NOMO-1 treated with dmso at 0.1 percent for 144 hours (cell line): Measurements from ENCODE around the gene FAM229B.
"Not testable (repeated sequence)": the region's sequence is repeated elsewhere in the genome, so short reads cannot be mapped to it uniquely, and the experiment has no call there.

Experiments
- DNase-seq: peaks from one replicate; lab custom pipeline; 2025; ENCODE audit not compliant: unreplicated experiment; lab: John Stamatoyannopoulos, UW

FAM229B gene

GRCh38 chr6:112062966-112063365 is 24.4 kb upstream of the FAM229B start:
- DNase-seq = no peak

- DNase-seq = no peak
These were observed 21.9 kb upstream of the FAM229B start for GRCh38 chr6:112065426-112065986.

GRCh38 chr6:112066606-112067005 is 20.8 kb upstream of the FAM229B start:
- no peak for DNase-seq

- DNase-seq = no peak
These were observed 5.8 kb upstream of the FAM229B start for GRCh38 chr6:112081569-112081968.

GRCh38 chr6:112085286-112086065 is 1.9 kb upstream of the FAM229B start:
- no peak for DNase-seq

- DNase-seq = peak; percentile 46
These were observed 651 bp upstream of the FAM229B start for GRCh38 chr6:112086744-112087135.

- DNase-seq = no peak
These were observed 525 bp downstream of the FAM229B start for GRCh38 chr6:112087916-112088315.

- no peak for DNase-seq
These were observed 9.5 kb downstream of the FAM229B start for GRCh38 chr6:112096901-112097300.

- no peak for DNase-seq
These were observed 13.2 kb downstream of the FAM229B start for GRCh38 chr6:112100561-112100960.

- not testable (repeated sequence) for DNase-seq
These were observed 18.6 kb downstream of the FAM229B start for GRCh38 chr6:112106026-112106425.

- DNase-seq = no peak
These were observed 19.2 kb downstream of the FAM229B start for GRCh38 chr6:112106562-112106961.

- no peak for DNase-seq
These were observed 21.9 kb downstream of the FAM229B start for GRCh38 chr6:112109262-112109661.

- no peak for DNase-seq
These were observed 26.0 kb downstream of the FAM229B start for GRCh38 chr6:112113431-112113830.

GRCh38 chr6:112113918-112114317 is 26.5 kb downstream of the FAM229B start:
- no peak for DNase-seq

GRCh38 chr6:112114577-112115223 is 27.3 kb downstream of the FAM229B start:
- no peak for DNase-seq

GRCh38 chr6:112116221-112116620 is 28.8 kb downstream of the FAM229B start:
- no peak for DNase-seq

- no peak for DNase-seq
These were observed 30.2 kb downstream of the FAM229B start for GRCh38 chr6:112117554-112117953.

- DNase-seq = no peak
These were observed 30.6 kb downstream of the FAM229B start for GRCh38 chr6:112118034-112118433.

- DNase-seq = no peak
These were observed 35.4 kb downstream of the FAM229B start for GRCh38 chr6:112122756-112123155.

GRCh38 chr6:112123982-112124381 is 36.6 kb downstream of the FAM229B start:
- no peak for DNase-seq

- no peak for DNase-seq
These were observed 40.8 kb downstream of the FAM229B start for GRCh38 chr6:112128208-112128607.

- no peak for DNase-seq
These were observed 43.5 kb downstream of the FAM229B start for GRCh38 chr6:112130878-112131277.
